DOHH2 (cell line): ENCODE results near the gene BAX.

Experiments used
- H3F3A ChIP-seq: fragments of 200-600 bp; sonication (generic), shearing (Covaris generic); 2 replicates; pipeline ENCODE4 v1.6.0; 2016; ENCODE audit warnings: antibody characterized with exemption, mild to moderate bottlenecking; ENCODE audit not compliant: control insufficient read depth, insufficient read depth
- H3K27ac ChIP-seq: fragments of 200-600 bp; sonication (generic); 2 replicates; pipeline ENCODE4 v1.5.1; 2014; ENCODE audit warnings: low read depth, mild to moderate bottlenecking, low read length, moderate library complexity
- H3K27me3 ChIP-seq: fragments of 200-600 bp; sonication (generic); 2 replicates; pipeline ENCODE4 v1.6.1; 2014; ENCODE audit warnings: mild to moderate bottlenecking, low read length, mixed read lengths; ENCODE audit not compliant: control insufficient read depth
- H3K36me3 ChIP-seq: fragments of 200-600 bp; sonication (generic); 2 replicates; pipeline ENCODE4 v1.6.1; 2014; ENCODE audit warnings: mild to moderate bottlenecking, low read length, moderate library complexity, mixed read lengths; ENCODE audit not compliant: control insufficient read depth
- H3K4me1 ChIP-seq: fragments of 200-600 bp; sonication (generic); 2 replicates; pipeline ENCODE4 v1.6.1; 2014; ENCODE audit warnings: mild to moderate bottlenecking, low read length, mixed read lengths; ENCODE audit not compliant: control insufficient read depth
- H3K4me2 ChIP-seq: fragments of 200-600 bp; sonication (generic); 2 replicates; pipeline ENCODE4 v1.6.0; 2014; ENCODE audit warnings: mild to moderate bottlenecking, low read length, moderate library complexity
- H3K4me3 ChIP-seq: fragments of 200-600 bp; sonication (generic); 2 replicates; pipeline ENCODE4 v1.5.1; 2014; ENCODE audit warnings: mild to moderate bottlenecking, low read length, mixed read lengths
- H3K79me2 ChIP-seq: fragments of 200-600 bp; sonication (generic); 2 replicates; pipeline ENCODE4 v1.6.1; 2014; ENCODE audit warnings: mild to moderate bottlenecking, low read length, mixed read lengths; ENCODE audit not compliant: control insufficient read depth
- H3K9me2 ChIP-seq: fragments of 200-600 bp; sonication (generic); replicated peaks from 2 replicates; pipeline ENCODE4 v1.6.1; 2014; ENCODE audit warnings: mild to moderate bottlenecking, low read length, mixed read lengths; ENCODE audit not compliant: control insufficient read depth
- H3K9me3 ChIP-seq: fragments of 200-600 bp; sonication (generic); 2 replicates; pipeline ENCODE4 v1.6.1; 2014; ENCODE audit warnings: antibody characterized with exemption, low read length, mixed read lengths; ENCODE audit not compliant: control insufficient read depth, insufficient read depth
- H4K20me1 ChIP-seq: fragments of 200-600 bp; sonication (generic); 2 replicates; pipeline ENCODE4 v1.6.0; 2014; ENCODE audit warnings: low read depth, mild to moderate bottlenecking, antibody characterized with exemption, low read length, moderate library complexity; ENCODE audit not compliant: control insufficient read depth, insufficient read depth
- EZH2phosphoT487 ChIP-seq: fragments of 200-600 bp; sonication (generic); IDR thresholded peaks from 2 replicates; pipeline ENCODE4 v1.6.1; 2017; ENCODE audit warnings: borderline replicate concordance, mild to moderate bottlenecking, antibody characterized with exemption, low read length, moderate library complexity, mixed read lengths
- TF ChIP-seq, protein P1 (sequence below): fragments of 200-600 bp; sonication (generic); IDR thresholded peaks from one replicate; pipeline ENCODE4 v1.5.1; 2014; ENCODE audit warnings: antibody characterized with exemption, mild to moderate bottlenecking, low read depth, low read length; ENCODE audit not compliant: poor library complexity, severe bottlenecking

BAX gene

GRCh38 chr19:49006905-49007304, 52.2 kb downstream of the BAX start:
- H3K36me3 ChIP-seq, result peaks cover 77% of the 10 kb centered on the region
- H4K20me1 ChIP-seq, result no peaks in the 10 kb centered on the region; the same call in 1 of the 2 replicates
- H3K4me3 ChIP-seq, result no peak overlapping the region
- no peak overlapping the region for H3K27ac ChIP-seq
- no peaks in the 10 kb centered on the region for H3K27me3 ChIP-seq
- TF ChIP-seq, protein P1, sequence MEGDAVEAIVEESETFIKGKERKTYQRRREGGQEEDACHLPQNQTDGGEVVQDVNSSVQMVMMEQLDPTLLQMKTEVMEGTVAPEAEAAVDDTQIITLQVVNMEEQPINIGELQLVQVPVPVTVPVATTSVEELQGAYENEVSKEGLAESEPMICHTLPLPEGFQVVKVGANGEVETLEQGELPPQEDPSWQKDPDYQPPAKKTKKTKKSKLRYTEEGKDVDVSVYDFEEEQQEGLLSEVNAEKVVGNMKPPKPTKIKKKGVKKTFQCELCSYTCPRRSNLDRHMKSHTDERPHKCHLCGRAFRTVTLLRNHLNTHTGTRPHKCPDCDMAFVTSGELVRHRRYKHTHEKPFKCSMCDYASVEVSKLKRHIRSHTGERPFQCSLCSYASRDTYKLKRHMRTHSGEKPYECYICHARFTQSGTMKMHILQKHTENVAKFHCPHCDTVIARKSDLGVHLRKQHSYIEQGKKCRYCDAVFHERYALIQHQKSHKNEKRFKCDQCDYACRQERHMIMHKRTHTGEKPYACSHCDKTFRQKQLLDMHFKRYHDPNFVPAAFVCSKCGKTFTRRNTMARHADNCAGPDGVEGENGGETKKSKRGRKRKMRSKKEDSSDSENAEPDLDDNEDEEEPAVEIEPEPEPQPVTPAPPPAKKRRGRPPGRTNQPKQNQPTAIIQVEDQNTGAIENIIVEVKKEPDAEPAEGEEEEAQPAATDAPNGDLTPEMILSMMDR, result no peak
- TF ChIP-seq EZH2phosphoT487, result no peak
- no peaks in the 10 kb centered on the region for H3F3A ChIP-seq
- peaks cover 2% of the 10 kb centered on the region; the same call in 1 of the 2 replicates for H3K79me2 ChIP-seq
- H3K4me2 ChIP-seq, result no peak overlapping the region
- no peaks in the 10 kb centered on the region for H3K9me3 ChIP-seq
- H3K4me1 ChIP-seq, result no peaks in the 10 kb centered on the region
- no peaks in the 10 kb centered on the region for H3K9me2 ChIP-seq

- Histone ChIP-seq H3K79me2 (no peaks in the 10 kb centered on the region), H3K4me2 (no peak overlapping the region), H3K27ac (no peak overlapping the region), H3K9me3 (no peaks in the 10 kb centered on the region), H3K36me3 (peaks cover 74% of the 10 kb centered on the region), H3K4me3 (no peak overlapping the region), H3K9me2 (no peaks in the 10 kb centered on the region), H3F3A (0 out of 2 replicates have a peak, but pooled peaks cover 3% of the 10 kb centered on the region), H4K20me1 (no peaks in the 10 kb centered on the region; the same call in 1 of the 2 replicates), H3K27me3 (no peaks in the 10 kb centered on the region), H3K4me1 (no peaks in the 10 kb centered on the region)
- TF ChIP-seq EZH2phosphoT487, result no peak
- TF ChIP-seq, protein P1, result no peak
These were observed 55.2 kb downstream of the BAX start for GRCh38 chr19:49009828-49010227.

DNA sequence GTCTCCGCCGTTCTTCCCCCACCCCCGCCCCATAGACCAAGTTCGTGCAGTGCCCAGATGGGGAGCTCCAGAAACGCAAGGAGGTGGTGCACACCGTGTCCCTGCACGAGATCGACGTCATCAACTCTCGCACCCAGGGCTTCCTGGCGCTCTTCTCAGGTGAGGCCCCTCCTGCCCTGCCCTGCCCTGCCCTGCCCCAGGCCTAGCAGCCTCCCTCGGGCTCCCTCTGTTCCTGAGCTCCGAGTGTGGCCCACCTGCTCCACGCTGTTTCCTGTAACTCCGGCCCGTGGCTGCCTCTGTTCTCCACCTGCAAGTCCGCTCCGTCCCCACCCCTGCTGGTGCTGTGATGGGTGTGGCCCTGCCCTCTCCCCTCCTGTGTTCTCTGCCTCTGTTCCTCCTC, 55.8 kb downstream of the BAX start:
- H4K20me1 ChIP-seq, result no peaks in the 10 kb centered on the region; the same call in 1 of the 2 replicates
- H3K9me3 ChIP-seq, result no peaks in the 10 kb centered on the region
- H3K4me2 ChIP-seq, result no peak overlapping the region
- no peak overlapping the region for H3K27ac ChIP-seq
- H3K36me3 ChIP-seq, result peaks cover 75% of the 10 kb centered on the region
- H3F3A ChIP-seq, result 0 out of 2 replicates have a peak, but pooled peaks cover 3% of the 10 kb centered on the region
- no peaks in the 10 kb centered on the region for H3K9me2 ChIP-seq
- no peaks in the 10 kb centered on the region for H3K4me1 ChIP-seq
- TF ChIP-seq EZH2phosphoT487, result no peak
- TF ChIP-seq, protein P1, result no peak
- no peak overlapping the region for H3K4me3 ChIP-seq
- no peaks in the 10 kb centered on the region for H3K27me3 ChIP-seq
- H3K79me2 ChIP-seq, result no peaks in the 10 kb centered on the region
